Urinary bladder (tissue), 4 donors: ENCODE results near the gene MYO1E. TPM values are rescaled to one million over a fixed set of nuclear protein-coding genes. Genes with fewer than 3 reads are reported as not detected.
A peak's percentile ranks its signal among the peaks of the same experiment; 100 is the strongest.
"Not testable (repeated sequence)": the region's sequence is repeated elsewhere in the genome, so short reads cannot be mapped to it uniquely, and the experiment has no call there.

Experiments used
- DNase-seq: peaks from one replicate; pipeline ENCODE4 v3.0.0-alpha.2; 2015; ENCODE audit errors: extremely low spot score
- H3K27ac ChIP-seq: one replicate; pipeline ENCODE4 v1.5.1; 2013; ENCODE audit warnings: low read depth, mild to moderate bottlenecking, moderate library complexity
- H3K36me3 ChIP-seq: one replicate; pipeline ENCODE4 v1.6.1; 2013; ENCODE audit warnings: mild to moderate bottlenecking, moderate library complexity; ENCODE audit not compliant: insufficient read depth
- H3K4me1 ChIP-seq: one replicate; pipeline ENCODE4 v1.6.1; 2013; ENCODE audit warnings: mild to moderate bottlenecking, moderate library complexity; ENCODE audit not compliant: insufficient read depth
- H3K4me3 ChIP-seq: one replicate; pipeline ENCODE4 v1.5.1; 2013; ENCODE audit warnings: low read depth, low read length
- WGBS: extraction: QIAGEN DNeasy Blood & Tissue Kit; methylation state at CpG from one replicate; pipeline ENCODE4 v1.1.7; 2013; 5-methylcytosine and 5-hydroxymethylcytosine counted together
- polyA plus RNA-seq: library from polyadenylated mRNA; stranded (reverse); fragments of 200-250 nt; gene quantifications from one replicate; pipeline ENCODE4 v1.2.3, GENCODE V29; 2013
- total RNA-seq: library from RNA; depleted of rRNA; stranded (reverse); fragments of >200 nt; gene quantifications from one replicate; pipeline ENCODE4 v1.2.3, GENCODE V29; 2014
- donor health status: healthy with polysubstance abuse.
- donor health status: healthy.

MYO1E gene
- total and polyA plus RNA-seq, 2 donors = 20.2 to 60.0 TPM

DNA sequence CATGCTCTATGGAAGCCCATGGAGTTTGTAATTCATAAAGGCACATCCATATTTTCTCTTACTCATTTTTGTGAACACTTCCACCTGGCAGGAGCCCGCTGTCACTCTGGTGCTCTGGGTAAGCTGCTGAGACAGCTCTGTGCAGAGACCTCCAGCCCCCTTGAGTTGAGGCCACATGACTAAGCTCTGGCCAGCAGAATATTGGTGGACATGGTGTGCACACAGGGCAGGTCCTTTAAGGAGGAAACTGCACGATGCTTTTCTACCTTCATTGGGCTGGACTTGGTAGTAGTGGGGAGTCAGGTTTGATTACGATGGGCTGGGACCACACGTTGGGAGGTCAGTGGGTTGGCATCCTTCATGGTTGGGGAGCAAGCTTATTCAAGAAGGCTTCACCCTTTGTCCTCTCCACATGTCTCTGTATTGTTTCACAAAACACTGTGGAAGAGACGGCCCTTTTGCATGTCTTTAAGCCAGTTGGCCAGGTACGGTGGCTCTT lies 238.7 kb downstream of the MYO1E start:
- no peak for DNase-seq
- no peak overlapping the region for H3K27ac ChIP-seq
- H3K4me1 ChIP-seq = no peaks in the 10 kb centered on the region
- peaks cover 6% of the 10 kb centered on the region for H3K36me3 ChIP-seq
- no peak overlapping the region for H3K4me3 ChIP-seq
- WGBS = 98% methylated on average over 6 of the region's 6 CpGs

DNA sequence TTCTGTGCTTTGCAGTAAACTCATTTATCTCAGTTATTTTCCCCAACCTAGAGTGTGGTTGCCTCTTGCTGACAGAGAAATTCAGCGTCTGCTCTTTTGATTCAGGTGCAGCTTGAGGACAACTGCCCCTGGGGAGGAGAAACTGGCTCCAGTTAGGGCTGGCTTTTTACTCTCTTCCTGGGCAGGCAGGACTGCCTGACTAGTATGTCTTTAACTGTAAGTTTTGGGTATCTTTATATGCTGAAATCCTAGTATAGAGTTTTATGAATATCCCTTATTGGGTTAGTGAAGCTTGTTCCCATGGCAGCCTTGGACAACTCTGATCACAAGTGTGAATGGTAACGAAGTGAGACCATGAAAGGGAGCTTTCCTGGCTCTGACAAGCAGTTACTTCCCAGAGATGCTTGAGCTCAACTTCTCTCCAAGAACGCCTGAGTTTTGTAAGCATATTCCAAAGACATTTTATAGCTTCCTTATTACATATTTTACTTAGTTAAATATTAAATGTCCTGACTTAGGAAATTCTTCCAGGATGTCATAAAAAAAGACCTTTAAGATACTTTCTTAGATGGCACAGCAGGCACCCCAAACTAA lies 240.6 kb downstream of the MYO1E start:
- no peak overlapping the region for H3K27ac ChIP-seq
- no peak for DNase-seq
- WGBS = 92% methylated on average over 3 of the region's 3 CpGs
- H3K4me1 ChIP-seq = no peaks in the 10 kb centered on the region
- H3K36me3 ChIP-seq = peaks cover 6% of the 10 kb centered on the region
- no peak overlapping the region for H3K4me3 ChIP-seq

DNA sequence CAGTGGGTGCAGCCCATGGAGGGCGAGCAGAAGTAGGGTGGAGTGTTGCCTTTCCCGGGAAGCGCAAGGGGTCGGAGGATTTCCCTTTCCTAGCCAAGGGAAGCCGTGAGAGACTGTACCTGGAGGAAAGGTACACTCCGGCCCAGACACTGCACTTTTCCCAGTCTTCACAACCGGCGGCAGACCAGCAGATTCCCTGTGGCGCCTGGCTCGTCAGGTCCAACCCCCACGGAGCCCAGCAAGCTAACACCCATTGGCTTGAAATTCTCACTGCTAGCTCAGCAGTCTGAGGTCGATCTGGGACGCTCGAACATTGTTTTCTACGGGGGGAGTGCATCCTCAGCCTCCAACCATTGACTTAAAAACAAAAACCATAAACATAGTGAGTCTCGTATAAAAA lies 241.2 kb downstream of the MYO1E start:
- peaks cover 3% of the 10 kb centered on the region for H3K36me3 ChIP-seq
- 96% methylated on average over 16 of the region's 16 CpGs for WGBS
- DNase-seq = no peak
- no peak overlapping the region for H3K27ac ChIP-seq
- no peaks in the 10 kb centered on the region for H3K4me1 ChIP-seq
- no peak overlapping the region for H3K4me3 ChIP-seq

DNA sequence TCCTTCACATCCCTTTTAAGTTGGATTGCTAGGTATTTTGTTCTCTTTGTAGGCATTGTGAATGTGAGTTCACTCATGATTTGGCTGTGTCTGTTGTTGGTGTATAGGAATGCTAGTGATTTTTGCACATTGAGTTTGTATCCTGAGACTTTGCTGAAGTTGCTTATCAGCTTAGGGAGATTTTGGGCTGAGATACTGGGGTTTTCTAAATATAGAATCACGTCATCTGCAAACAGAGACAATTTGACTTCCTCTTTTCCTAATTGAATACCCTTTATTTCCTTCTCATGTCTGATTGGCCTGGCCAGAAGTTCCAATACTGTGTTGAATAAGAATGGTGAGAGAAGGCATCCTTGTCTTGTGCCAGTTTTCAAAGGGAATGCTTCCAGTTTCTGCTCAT lies 245.4 kb downstream of the MYO1E start:
- 76% methylated on average over 1 of the region's 1 CpG for WGBS
- H3K4me3 ChIP-seq, H3K36me3 ChIP-seq, H3K4me1 ChIP-seq, H3K27ac ChIP-seq, DNase-seq: not testable (repeated sequence)

DNA sequence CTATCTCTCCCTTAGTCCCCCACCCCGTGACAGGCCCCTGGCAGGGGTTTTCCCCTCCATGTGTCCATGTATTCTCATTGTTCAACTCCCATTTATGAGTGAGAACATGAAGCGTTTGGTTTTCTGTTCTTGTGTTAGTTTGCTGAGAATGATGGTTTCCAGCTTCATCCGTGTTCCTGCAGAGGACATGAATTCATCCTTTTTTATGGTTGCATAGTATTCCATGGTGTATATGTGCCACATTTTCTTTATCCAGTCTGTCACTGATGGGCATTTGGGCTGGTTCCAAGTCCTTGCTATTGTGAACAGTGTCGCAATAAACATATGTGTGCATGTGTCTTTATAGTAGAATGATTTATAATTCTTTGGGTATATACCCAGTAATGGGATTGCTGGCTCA lies 247.0 kb downstream of the MYO1E start:
- H3K4me3 ChIP-seq, DNase-seq, H3K36me3 ChIP-seq, H3K4me1 ChIP-seq, H3K27ac ChIP-seq: not testable (repeated sequence)
- 97% methylated on average over 4 of the region's 4 CpGs for WGBS

DNA sequence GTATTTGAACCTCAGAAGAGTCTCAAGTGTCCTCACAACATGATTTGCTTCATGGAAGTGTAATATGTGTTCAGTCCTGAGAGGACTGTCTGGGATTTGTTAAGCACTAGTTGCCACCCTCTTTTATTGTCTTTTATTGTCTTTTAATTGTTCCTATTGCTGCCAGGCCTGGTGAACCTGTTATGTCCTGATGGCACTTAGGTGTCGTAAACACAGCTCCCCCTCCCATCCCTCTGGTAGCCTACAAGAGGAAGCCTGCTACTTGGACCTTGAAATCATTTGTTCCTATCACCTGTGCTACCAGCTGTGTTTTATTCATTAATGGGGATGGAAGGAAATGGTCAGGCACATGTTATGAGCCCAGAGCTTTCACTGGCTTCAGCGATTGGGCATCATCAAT lies 248.4 kb downstream of the MYO1E start:
- Histone ChIP-seq H3K27ac (no peak overlapping the region), H3K4me3 (no peak overlapping the region), H3K36me3 (no peaks in the 10 kb centered on the region), H3K4me1 (no peaks in the 10 kb centered on the region)
- no peak for DNase-seq
- WGBS = 89% methylated on average over 2 of the region's 2 CpGs

DNA sequence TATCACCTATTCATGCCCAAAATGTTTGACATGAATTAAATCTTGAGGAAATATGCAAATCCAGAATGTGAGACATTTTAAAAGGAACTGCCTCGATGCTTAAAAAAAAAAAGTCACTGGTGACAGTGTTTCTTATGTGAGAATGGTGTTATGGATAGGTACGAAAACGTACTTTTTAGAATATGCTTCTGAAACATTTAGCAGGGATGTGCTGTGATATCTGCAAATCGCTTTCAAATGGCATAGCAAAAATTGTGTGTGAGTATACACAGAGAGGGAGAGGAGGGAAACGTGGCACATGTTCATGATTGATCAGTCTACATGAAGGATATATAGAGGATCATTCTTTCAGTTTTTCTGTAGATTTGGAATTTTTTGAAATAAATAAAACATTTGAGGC lies 251.7 kb downstream of the MYO1E start:
- Histone ChIP-seq H3K4me3 (no peak overlapping the region), H3K4me1 (no peaks in the 10 kb centered on the region), H3K27ac (no peak overlapping the region), H3K36me3 (no peaks in the 10 kb centered on the region)
- 95% methylated on average over 5 of the region's 5 CpGs for WGBS
- DNase-seq = no peak

DNA sequence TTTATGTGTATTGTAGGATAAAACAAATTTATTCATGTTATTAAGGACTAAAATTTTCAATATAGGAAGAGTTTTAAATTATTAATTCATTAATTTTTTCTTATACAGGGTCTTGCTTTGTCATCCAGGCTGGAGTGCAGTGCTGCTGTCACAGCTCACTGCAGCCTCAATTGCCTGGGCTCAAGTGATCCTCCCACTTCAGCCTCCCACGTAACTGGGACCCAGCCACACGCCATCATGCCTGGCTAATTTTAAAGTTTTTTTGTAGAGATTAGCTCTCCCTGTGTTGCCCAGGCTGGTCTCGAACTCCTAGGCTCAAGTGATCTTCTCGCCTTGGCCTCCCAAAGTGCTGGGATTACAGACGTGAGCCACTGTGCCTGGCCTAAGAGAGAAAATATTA lies 253.0 kb downstream of the MYO1E start:
- H3K36me3 ChIP-seq = no peaks in the 10 kb centered on the region
- no peak overlapping the region for H3K4me3 ChIP-seq
- no peak overlapping the region for H3K27ac ChIP-seq
- 93% methylated on average over 5 of the region's 5 CpGs for WGBS
- DNase-seq = no peak
- H3K4me1 ChIP-seq = no peaks in the 10 kb centered on the region

DNA sequence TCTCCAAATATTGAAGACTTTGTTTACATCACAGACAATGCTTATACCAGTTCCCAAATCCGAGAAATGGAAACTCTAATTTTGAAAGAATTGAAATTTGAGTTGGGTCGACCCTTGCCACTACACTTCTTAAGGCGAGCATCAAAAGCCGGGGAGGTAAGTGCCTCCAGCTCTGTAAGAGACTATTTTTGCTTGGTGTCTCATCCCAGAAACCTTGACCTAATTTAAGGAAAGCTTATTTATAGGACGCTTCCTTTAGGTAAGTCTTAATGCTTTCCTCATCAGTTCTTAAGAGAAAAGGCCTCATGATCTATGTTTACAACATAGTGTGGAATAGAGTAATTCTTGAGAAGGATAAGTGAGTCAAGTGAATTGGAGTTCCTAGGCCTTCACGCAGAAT lies 255.9 kb downstream of the MYO1E start:
- no peaks in the 10 kb centered on the region for H3K4me1 ChIP-seq
- WGBS = 96% methylated on average over 6 of the region's 6 CpGs
- H3K27ac ChIP-seq = no peak overlapping the region
- no peak overlapping the region for H3K4me3 ChIP-seq
- no peaks in the 10 kb centered on the region for H3K36me3 ChIP-seq
- no peak for DNase-seq

DNA sequence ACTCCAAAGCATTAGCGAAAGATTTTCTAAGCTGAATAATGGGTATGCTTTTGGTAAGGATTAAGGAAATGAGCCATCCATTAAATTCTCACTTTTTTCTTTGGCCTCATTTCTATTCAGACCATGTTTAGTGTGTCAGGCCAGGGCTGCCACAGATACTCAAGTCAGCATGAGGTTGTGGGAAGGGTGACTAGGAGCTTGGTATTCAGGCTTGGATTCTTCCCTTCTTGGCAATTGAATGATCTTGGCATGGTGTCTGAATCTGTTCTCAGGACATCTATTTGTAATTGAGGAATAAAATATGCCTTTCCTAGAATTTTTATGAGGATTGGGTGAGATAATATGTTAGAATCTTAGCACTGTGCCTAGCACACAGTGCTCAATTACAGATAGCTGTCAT lies 256.5 kb downstream of the MYO1E start:
- DNase-seq = no peak
- Histone ChIP-seq H3K36me3 (no peaks in the 10 kb centered on the region), H3K4me3 (no peak overlapping the region), H3K27ac (no peak overlapping the region), H3K4me1 (no peaks in the 10 kb centered on the region)
- 100% methylated on average over 1 of the region's 1 CpG for WGBS

DNA sequence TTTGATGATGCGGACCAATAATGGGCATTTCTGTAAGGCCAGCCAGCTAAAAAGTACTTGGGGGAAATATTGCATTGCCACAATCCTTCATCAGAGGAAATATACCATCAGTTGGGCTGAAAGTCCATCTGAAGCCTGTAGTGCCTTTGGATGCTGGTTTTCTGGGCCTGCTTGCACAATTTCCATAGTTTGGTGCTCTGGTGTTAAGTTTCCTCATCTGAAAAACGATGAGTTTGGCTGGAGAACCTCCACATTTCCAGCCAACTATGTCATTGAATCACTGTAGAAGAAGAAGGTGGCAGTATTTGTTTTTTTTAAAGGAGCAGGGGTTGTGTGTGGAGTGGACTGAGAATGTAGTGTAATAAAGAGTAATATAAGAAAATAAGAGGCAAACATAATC lies 257.6 kb downstream of the MYO1E start:
- no peak overlapping the region for H3K4me3 ChIP-seq
- WGBS = 66% methylated on average over 2 of the region's 2 CpGs
- H3K4me1 ChIP-seq = no peaks in the 10 kb centered on the region
- no peak for DNase-seq
- no peak overlapping the region for H3K27ac ChIP-seq
- H3K36me3 ChIP-seq = no peaks in the 10 kb centered on the region

DNA sequence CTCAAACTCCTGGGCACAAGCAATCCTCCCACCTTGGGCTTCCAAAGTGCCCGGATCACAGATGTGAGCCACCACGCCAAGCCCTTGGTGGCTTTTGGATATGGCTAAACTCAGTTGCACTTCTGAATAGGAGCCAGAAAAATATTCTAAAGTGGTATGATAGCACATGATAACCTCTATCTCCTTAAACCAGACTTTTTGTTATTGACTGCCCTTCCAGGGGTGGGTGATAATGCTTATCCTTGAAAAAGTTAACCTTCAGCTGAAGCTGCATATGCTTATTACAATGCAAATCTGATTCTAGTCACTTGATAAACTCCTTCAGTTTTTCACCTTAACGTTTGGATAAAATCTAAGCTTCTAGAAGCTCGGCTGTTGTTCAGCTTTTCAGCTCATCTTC lies 261.4 kb downstream of the MYO1E start:
- no peaks in the 10 kb centered on the region for H3K4me1 ChIP-seq
- H3K27ac ChIP-seq = no peak overlapping the region
- no peaks in the 10 kb centered on the region for H3K36me3 ChIP-seq
- DNase-seq = no peak
- H3K4me3 ChIP-seq = no peak overlapping the region
- 91% methylated on average over 4 of the region's 4 CpGs for WGBS

DNA sequence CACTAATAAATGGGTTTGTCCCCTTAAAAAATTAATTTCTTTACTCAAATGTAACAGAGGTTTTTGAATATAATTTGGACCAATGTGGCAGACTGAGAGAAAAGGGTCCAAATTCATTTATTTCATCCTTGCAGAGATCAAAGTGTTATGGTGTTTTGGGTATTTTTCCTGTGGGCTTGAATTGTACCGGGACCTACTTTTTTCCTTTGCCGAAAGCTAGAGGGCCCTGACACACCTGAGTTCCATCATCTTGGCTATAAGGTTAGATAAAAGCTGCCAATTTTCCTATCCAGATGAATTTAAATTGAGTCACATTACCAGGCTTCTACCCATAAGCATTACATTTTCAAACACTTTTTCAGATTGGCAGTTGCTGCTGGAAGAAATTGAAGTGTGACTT lies 266.8 kb downstream of the MYO1E start:
- 46% methylated on average over 2 of the region's 2 CpGs for WGBS
- no peaks in the 10 kb centered on the region for H3K36me3 ChIP-seq
- no peaks in the 10 kb centered on the region for H3K4me1 ChIP-seq
- no peak overlapping the region for H3K27ac ChIP-seq
- H3K4me3 ChIP-seq = no peak overlapping the region
- DNase-seq = no peak

DNA sequence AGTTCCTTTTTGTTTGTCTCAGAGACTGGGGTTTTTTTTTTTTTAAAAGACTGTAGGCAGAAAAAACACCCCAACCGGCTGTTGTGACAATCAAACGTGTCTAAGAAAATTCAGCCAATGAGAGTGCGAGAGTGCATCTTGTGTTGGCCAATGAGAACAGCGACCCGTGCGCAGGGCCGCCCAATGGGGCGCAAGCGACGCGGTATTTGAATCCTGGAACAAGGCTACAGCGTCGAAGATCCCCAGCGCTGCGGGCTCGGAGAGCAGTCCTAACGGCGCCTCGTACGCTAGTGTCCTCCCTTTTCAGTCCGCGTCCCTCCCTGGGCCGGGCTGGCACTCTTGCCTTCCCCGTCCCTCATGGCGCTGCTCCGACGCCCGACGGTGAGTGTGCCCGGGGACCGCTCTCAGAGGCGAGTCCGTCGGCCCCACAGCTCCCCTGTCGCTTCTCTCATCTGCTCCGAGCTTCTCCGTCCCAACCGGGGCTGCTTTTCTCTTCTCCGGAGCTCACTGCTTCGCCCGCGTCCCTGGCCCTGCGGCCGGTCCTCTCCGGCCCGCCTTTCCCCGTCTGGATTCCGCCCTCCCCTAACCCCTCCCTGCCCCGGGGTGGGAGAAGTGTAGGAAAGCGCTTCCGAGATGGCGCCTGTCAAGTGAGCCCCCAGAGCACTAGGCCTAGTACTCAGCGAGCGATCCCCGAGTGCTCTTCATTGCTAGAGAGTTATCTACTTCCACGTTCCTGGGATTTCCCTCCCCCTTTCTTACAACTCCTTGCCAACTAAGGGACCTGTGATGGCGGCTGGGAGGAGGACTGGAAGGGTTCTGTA lies 267.5 kb downstream of the MYO1E start, which contains the start of gene CCNB2:
TSS of gene CCNB2 (plus strand) at position 235 of the 821 bp plus-strand sequence. CDS start at position 358, 123 bp downstream.
- Histone ChIP-seq H3K4me3 (peak within 1 kb of the TSS; percentile 42), H3K36me3 (no peaks in the 10 kb centered on the region), H3K4me1 (no peaks in the 10 kb centered on the region), H3K27ac (no peak within 1 kb of the TSS)
- DNase-seq = peak; percentile 93
- WGBS = under 1% methylated on average over 57 of the region's 57 CpGs
